HG03378 (cell line): ENCODE measurements around the gene FRMD8.
A peak's percentile ranks its signal among the peaks of the same experiment; 100 is the strongest.

Experiments
- ATAC-seq: cut with Tn5 transposase; IDR thresholded peaks from one replicate; pipeline ENCODE4 v1.9.1; 2021; ENCODE audit warnings: mild to moderate bottlenecking, moderate library complexity; ENCODE audit not compliant: unreplicated experiment

Gene FRMD8

DNA sequence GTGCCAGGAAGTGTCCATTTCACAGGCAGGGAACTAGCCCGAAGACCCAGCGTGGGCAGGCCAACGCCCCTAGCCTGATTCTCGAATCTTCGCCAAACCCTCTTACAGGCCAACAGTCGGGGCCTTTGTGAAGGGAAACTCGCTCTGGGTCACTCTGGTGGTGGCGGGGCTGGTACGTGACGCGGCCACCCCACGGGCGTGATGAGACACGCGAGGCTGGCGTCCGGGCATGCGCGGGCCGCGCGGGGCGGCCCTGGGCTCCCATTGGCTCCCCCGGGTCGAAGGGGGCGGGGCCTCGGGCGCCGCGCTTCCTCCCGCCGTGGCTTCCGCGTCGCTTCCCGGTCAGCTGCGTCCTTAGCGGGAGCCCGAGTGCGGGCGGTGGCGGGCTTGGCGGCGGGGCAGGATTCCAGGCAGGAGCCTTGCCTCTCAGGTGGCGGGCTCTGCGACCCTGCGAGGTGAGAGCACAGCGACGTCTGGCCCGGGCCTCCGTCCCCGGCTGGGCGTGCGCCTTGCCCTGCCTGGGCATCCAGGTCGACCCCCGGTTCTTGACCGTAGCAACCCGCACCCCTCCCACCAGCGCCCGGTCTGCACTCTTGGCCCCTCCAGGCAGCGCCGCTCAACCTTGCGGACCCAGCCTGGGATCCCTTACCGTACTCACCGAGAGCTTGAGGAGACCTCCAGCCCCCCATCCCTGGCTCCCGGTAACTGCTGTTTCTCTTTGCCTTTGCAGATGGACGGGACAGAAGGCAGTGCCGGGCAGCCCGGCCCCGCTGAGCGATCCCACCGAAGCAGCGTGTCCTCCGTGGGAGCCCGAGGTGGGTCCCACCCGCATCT, at the start of gene FRMD8:
FRMD8 (plus strand) TSS at position 331 of the 834 bp plus-strand sequence; CDS start at position 731, 400 bp downstream.
- ATAC-seq: no peak

DNA sequence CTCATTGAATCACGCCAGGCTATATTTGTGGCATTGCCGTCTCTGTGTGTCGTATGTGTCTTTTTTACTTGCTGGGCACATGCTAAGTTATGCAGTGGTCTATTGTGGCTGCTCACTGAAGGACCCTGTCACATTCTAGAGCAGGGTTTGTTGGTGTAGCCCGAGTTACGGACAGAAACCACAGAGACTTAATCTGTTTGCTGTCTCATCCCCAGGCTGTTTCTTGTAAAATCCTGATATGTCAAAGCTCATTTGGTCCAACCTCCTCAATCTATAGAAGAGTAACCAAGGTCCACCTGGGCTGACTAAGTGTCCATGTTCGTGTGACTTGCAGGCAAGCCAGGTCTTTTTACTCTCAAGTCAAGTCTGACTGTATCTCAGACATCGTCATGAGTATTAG, 47.8 kb upstream of the FRMD8 start:
- ATAC-seq: no peak

- no peak for ATAC-seq
Observed at GRCh38 chr11:65340226-65340625, 46.2 kb upstream of the FRMD8 start.

- ATAC-seq: no peak
Observed at GRCh38 chr11:65341856-65342255, 44.6 kb upstream of the FRMD8 start.

DNA sequence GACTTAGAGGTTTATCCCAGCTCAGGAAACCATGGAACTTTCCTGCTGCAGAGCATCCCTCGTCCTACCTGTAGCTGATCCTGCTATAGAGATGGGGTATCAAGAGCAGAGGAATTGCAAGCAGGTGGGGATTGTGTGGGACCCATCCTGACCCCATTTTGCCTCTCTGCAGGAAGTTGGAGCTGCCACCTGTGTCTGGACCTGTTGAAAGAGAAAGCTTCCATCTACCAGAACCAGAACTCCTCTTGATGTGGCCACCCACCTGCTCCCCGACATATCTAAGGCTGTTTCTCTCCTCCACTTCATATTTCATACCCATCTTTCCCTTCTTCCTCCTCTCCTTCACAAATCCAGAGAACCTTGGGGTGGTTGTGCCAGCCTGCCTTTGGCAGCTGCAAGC, 34.9 kb upstream of the FRMD8 start:
- ATAC-seq: no peak

GRCh38 chr11:65352783-65353182, 33.7 kb upstream of the FRMD8 start:
- no peak for ATAC-seq

GRCh38 chr11:65353376-65353775, 33.1 kb upstream of the FRMD8 start:
- ATAC-seq: no peak

DNA sequence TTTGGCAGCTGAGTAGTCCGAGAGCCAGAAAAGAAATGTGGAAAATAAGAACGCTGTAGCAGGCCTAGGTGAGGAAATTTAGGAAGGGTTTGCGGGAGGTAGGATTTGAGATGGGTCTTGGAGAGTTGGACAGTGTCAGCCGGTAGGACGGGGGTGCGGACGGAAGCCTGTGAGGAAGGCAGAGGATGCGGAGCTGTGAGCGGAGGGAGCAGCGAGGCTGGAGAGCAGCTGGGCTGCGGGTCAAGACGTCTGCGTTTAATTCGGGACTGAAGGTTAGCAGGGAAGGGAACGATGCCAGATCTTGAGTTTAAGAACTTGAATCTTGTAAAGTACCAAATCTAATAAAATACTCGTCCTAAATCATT, 32.6 kb upstream of the FRMD8 start:
- no peak for ATAC-seq

DNA sequence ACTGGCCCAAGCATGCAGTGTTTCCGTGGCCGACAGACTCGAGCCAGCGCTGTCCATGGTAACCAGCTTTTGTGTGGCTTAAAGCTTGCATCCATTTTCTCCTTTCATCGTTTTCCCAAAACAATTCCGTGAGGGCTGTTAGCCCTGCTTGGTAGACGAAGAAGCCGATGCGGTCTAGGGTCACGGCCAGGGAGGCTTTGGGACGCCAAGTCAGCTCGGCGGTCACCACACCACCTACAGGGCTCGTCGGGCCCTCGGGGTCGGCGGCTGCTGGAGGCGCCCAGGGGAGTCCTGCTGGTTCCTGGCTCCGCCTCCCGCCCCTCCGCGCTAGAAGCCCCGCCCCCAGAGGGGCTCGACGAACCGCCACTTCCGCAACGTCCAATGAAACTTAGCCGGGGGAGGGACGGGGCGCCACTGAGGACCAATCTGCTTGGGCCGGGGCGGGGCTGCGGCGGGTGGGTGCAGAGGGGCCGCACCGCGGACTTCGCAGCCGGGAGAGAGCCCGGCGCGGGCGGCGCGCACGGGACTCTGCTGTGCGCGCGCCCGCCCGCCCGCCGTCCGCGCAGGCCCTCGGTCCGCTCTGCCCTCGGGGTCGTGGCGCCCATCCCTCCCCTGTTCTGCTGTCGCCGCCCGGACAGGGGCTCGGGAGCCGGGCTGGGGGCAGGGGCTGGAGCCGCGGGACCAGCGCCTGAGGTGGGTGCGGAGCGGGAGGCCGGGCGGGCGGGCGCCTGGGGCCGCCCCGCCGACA, 32.0 kb upstream of the FRMD8 start, which contains the start of gene TIGD3:
TIGD3 (plus strand) TSS at position 487 of the 748 bp plus-strand sequence. CDS start 1,058 bp downstream, outside the sequence.
- ATAC-seq: peak; percentile 53

GRCh38 chr11:65355013-65355775, 31.2 kb upstream of the FRMD8 start:
- no peak for ATAC-seq

DNA sequence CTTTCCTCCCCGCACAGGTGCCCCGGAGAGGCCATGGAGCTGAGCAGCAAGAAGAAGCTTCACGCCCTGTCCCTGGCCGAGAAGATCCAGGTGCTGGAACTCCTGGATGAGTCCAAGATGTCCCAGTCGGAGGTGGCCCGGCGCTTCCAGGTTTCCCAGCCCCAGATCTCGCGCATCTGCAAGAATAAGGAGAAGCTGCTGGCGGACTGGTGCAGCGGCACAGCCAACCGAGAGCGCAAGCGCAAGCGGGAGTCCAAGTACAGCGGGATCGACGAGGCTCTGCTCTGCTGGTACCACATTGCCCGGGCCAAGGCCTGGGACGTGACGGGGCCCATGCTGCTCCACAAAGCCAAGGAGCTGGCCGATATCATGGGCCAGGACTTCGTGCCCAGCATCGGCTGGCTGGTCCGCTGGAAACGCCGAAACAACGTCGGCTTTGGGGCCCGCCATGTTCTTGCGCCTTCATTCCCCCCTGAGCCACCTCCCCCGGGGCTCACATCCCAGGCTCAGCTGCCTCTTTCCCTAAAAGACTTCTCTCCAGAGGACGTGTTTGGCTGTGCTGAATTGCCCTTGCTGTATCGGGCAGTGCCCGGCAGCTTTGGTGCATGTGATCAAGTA, 30.6 kb upstream of the FRMD8 start:
- ATAC-seq: no peak

DNA sequence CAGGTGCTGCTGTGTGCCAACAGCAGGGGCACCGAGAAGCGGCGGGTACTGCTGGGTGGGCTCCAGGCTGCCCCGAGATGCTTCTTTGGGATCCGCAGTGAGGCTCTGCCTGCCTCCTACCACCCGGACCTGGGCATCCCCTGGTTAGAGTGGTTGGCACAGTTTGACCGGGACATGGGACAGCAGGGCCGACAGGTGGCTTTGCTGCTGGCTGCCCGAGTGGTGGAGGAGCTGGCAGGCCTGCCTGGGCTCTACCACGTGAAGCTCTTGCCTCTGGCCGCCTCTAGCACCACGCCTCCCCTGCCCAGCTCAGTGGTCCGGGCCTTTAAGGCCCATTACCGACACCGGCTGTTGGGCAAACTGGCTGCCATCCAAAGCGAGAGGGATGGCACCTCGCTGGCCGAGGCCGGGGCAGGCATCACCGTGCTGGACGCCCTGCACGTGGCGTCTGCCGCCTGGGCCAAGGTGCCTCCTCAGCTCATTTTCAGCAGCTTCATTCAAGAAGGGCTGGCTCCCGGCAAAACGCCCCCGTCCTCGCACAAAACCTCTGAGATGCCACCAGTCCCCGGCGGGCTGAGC, 30.0 kb upstream of the FRMD8 start:
- no peak for ATAC-seq

GRCh38 chr11:65357856-65358356, 28.5 kb upstream of the FRMD8 start:
- ATAC-seq: no peak

DNA sequence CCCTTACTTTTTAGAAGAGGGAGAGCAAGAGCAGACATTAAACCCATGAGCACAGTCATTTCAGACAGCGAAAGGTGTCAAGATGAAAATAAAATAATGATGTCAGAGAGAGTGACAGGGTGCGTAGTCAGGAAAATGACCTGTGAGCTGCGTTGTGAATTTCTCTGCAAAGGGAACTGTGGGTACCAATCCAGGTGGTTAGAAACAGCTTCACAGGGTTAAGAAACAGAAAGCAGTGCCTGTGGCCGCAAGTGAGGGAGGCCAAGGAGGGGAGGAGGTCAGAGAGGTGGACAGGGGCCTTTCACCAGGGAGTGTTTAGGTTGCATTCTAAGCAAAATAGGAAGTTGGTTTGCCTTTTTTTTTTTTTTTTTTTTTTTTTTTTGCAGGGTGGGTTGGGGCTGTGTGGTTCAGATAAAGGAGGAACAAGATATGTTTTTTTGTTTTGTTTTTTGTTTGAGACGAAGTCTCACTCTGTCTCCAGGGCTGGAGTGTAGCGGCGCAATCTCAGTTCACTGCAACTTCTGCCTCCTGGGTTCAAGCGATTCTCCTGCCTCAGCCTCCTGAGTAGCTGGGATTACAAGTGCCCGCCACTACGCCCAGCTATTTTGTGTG, 24.0 kb upstream of the FRMD8 start:
- no peak for ATAC-seq

DNA sequence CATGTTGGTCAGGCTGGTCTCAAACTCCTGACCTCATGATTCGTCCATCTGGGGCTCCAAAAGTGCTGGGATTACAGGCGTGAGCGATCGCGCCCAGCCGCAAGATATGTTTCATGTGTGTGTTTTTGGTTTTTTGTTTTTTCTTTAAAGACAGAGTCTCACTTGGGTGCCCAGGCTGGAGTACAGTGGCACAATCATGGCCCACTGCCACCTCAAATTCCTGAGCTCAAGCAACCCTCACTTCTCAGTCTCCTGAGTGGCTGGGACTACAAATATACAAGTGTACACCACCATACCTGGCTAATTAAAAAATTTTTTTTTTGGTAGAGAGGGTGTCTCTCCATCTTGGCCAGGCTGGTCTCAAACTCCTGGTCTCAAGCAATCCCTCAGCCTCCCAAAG, 23.5 kb upstream of the FRMD8 start:
- no peak for ATAC-seq

DNA sequence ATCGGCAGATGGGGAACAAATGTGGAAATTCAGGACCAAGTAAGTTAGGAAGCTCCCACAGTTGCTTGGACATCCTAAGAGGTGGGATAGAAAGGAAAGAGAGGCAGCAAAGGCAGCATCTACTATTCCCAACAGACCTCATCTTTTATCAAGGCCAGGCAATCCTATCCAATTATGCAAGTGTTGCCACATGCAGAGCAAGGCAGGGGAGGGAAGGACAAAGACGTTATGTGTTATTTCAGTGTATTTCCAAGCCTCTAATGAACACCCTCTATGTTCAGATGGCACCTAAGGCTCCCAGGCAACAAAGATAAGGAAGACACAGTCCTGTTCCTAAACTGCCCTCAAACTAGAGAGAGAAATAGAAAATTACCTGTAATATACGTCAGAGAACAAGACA, 22.7 kb upstream of the FRMD8 start:
- ATAC-seq: no peak

DNA sequence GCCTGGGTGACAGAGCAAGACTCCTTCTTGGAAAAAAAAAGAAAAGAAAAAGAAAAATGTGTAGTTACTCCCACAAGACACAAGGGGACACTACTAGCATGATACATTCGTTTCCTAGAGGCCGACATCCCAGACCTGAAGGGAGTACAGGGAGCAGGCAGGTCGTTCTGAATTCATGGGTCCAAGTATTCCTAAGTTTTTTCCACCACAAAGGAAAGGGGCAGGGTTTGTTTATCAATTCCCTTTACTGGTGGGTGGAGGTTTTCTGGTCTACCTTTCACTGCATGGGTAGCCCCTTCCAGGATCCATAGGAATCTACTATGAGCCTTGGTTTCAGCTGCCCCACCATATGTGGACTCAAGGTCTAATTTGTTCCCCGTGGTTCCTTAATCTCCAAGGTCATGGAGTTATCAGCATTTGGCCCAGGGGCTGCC, 20.1 kb upstream of the FRMD8 start:
- peak; percentile 45 for ATAC-seq

DNA sequence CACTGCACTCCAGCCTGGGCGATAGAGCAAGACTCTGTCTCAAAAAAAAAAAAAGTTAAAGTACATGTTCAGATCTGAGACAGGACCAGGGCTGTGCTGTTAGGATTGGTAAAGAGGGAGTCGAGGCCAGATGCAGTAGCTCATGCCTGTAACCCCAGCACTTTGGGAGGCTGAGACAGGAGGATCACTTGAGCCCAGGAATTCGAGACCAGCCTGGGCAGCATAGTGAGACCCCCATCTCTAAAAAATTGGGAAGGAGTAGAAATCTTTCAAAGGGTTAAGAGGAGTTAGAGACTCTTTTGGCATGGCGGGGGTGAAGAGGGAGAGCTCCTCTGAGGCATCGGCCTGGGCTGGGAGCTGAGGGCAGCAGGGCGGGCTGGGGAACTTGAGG, 15.8 kb upstream of the FRMD8 start:
- ATAC-seq: no peak

GRCh38 chr11:65373839-65374580, 12.4 kb upstream of the FRMD8 start:
- ATAC-seq: no peak
